Upper lobe of left lung (tissue), 6 donors: ENCODE measurements around the gene CHKB. TPM values are rescaled to one million over a fixed set of nuclear protein-coding genes. Genes with fewer than 3 reads are reported as not detected.

Experiments
- ATAC-seq, 2 donors: fragments of 200-7000 bp; cut with Tn5 transposase; one replicate each; pipeline ENCODE4 v1.9.1; 2022; ENCODE audit warnings: mild to moderate bottlenecking in 2 of 2, moderate library complexity in 2 of 2; ENCODE audit not compliant: low FRiP score in 2 of 2
- DNase-seq, 2 donors: peaks; one replicate each; pipeline ENCODE4 v3.0.0-alpha.2; 2019 to 2020
- H3K27ac ChIP-seq, 4 donors: fragments of 200-600 bp; sonication (generic); one replicate each; pipeline ENCODE4 v1.5.1; 2016 to 2019
- H3K27me3 ChIP-seq, 4 donors: fragments of 200-600 bp; sonication (generic); one replicate each; pipeline ENCODE4 v1.5.1; 2017 to 2019
- H3K36me3 ChIP-seq, 4 donors: fragments of 200-600 bp; sonication (generic); one replicate each; pipeline ENCODE4 v1.5.1; 2016 to 2019
- H3K4me1 ChIP-seq, 4 donors: fragments of 200-600 bp; sonication (generic); one replicate each; pipeline ENCODE4 v1.5.1; 2018 to 2019
- H3K4me3 ChIP-seq, 4 donors: fragments of 200-600 bp; sonication (generic); one replicate each; pipeline ENCODE4 v1.5.1; 2017 to 2019; ENCODE audit warnings: mild to moderate bottlenecking in 2 of 4, moderate library complexity in 1 of 4
- H3K9me3 ChIP-seq, 4 donors: fragments of 200-600 bp; sonication (generic); one replicate each; pipeline ENCODE4 v1.5.1; 2018 to 2019
- EP300 ChIP-seq, 4 donors: sonication (generic); formaldehyde crosslinking; IDR thresholded peaks; one replicate each; pipeline ENCODE4 v1.5.1; 2017; ENCODE audit warnings: antibody characterized with exemption in 4 of 4, control low read depth in 2 of 4
- POLR2A ChIP-seq, 4 donors: fragments of 450-650 bp; IDR thresholded peaks; one replicate each; pipeline ENCODE4 v1.5.1; 2016 to 2017; ENCODE audit warnings: antibody characterized with exemption in 4 of 4, mild to moderate bottlenecking in 2 of 4
- POLR2AphosphoS5 ChIP-seq, 2 donors: sonication (generic); formaldehyde crosslinking; IDR thresholded peaks; one replicate each; pipeline ENCODE4 v1.5.1; 2017; ENCODE audit warnings: antibody characterized with exemption in 2 of 2
- WGBS, 2 donors: methylation state at CpG; one replicate each; pipeline ENCODE4 v1.1.5; 2017 to 2018; 5-methylcytosine and 5-hydroxymethylcytosine counted together
- total RNA-seq, 6 donors: library from RNA; depleted of rRNA in 4 of 6; stranded (reverse); fragments of >200 nt in 4 of 6; gene quantifications; one replicate each; pipeline versions ENCODE4 v1.1.0 to v1.2.1, GENCODE V29; 2016 to 2021
- TF ChIP-seq, protein P1 (sequence below), 6 experiments: fragments of 450-650 bp in 4 of 6; fragments of 200-600 bp in 2 of 6; sonication (generic) in 2 of 6; IDR thresholded peaks; one replicate each; pipeline ENCODE4 v1.5.1; 2016 to 2019; ENCODE audit warnings: antibody characterized with exemption in 6 of 6
- donor health status: DM: no; HTN: no; CAD: no; lungs with moderate emphysema.
- donor health status: DM: no; HTN: yes; CAD: no; lungs with severe emphysema.

CHKB gene
- total RNA-seq, 6 donors from 2014 or later, result 42.7 to 294 (median 87.8) TPM

DNA sequence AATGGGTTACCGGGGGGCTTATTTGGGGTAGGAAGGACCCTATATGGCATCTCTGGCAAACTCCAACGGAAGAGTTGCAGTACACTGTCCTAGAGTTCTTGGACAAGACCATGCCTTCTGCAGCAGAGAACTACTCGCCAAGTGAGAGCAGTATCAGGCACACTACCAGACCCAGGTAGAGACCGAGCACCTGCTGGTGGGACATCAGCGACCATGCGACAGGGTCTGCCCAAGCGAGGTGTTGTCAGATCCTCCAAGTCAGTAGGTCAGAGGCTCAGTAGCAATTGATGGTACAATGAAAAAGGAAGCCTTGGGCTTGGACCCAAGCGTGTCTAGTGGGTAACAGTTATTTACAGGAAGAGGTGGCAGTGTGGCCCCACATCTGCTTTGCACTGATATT lies 3.1 kb upstream of the CHKB start:
- no peak for TF ChIP-seq POLR2A (IDR thresholded peaks at IDR 0.05)
- Histone ChIP-seq H3K36me3 (peaks cover 0 to 7% (median 2%) of the 10 kb centered on the region in 4 donors), H3K9me3 (no peaks in the 10 kb centered on the region), H3K4me1 (peaks cover 11 to 23% (median 17%) of the 10 kb centered on the region in 4 donors), H3K27me3 (no peaks in the 10 kb centered on the region), H3K27ac (no peak overlapping the region), H3K4me3 (no peak overlapping the region)
- 88 to 96% methylated on average over 8 of the region's 8 CpGs for WGBS, 2 donors
- DNase-seq (no peak), ATAC-seq (no peak)

- TF ChIP-seq POLR2AphosphoS5 (IDR thresholded peaks at IDR 0.05) (no peak), EP300 (IDR thresholded peaks at IDR 0.05) (no peak), POLR2A (IDR thresholded peaks at IDR 0.05) (no peak)
- TF ChIP-seq, protein P1, sequence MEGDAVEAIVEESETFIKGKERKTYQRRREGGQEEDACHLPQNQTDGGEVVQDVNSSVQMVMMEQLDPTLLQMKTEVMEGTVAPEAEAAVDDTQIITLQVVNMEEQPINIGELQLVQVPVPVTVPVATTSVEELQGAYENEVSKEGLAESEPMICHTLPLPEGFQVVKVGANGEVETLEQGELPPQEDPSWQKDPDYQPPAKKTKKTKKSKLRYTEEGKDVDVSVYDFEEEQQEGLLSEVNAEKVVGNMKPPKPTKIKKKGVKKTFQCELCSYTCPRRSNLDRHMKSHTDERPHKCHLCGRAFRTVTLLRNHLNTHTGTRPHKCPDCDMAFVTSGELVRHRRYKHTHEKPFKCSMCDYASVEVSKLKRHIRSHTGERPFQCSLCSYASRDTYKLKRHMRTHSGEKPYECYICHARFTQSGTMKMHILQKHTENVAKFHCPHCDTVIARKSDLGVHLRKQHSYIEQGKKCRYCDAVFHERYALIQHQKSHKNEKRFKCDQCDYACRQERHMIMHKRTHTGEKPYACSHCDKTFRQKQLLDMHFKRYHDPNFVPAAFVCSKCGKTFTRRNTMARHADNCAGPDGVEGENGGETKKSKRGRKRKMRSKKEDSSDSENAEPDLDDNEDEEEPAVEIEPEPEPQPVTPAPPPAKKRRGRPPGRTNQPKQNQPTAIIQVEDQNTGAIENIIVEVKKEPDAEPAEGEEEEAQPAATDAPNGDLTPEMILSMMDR (IDR thresholded peaks at IDR 0.05), result no peak
- ATAC-seq (no peak), DNase-seq (no peak)
- H3K4me3 ChIP-seq, result no peak overlapping the region
- no peaks in the 10 kb centered on the region for H3K27me3 ChIP-seq
- 91 to 94% methylated on average over 3 of the region's 3 CpGs for WGBS, 2 donors
- no peak overlapping the region for H3K27ac ChIP-seq
- H3K4me1 ChIP-seq, result peaks cover 11 to 24% (median 17%) of the 10 kb centered on the region in 4 donors
- H3K36me3 ChIP-seq, result peaks cover 0 to 8% (median 5%) of the 10 kb centered on the region in 4 donors
- no peaks in the 10 kb centered on the region for H3K9me3 ChIP-seq
Observed at GRCh38 chr22:50585238-50585637, 2.6 kb upstream of the CHKB start.

GRCh38 chr22:50584106-50585096 lies 1.8 kb upstream of the CHKB start:
- no peak for TF ChIP-seq EP300 (IDR thresholded peaks at IDR 0.05)
- TF ChIP-seq, protein P1 (IDR thresholded peaks at IDR 0.05), result no peak
- no peak for TF ChIP-seq POLR2AphosphoS5 (IDR thresholded peaks at IDR 0.05)
- no peak for TF ChIP-seq POLR2A (IDR thresholded peaks at IDR 0.05)
- no peak for ATAC-seq
- DNase-seq, result no peak
- Histone ChIP-seq H3K36me3 (peaks cover 0 to 10% (median 7%) of the 10 kb centered on the region in 4 donors), H3K4me1 (peaks cover 11 to 24% (median 17%) of the 10 kb centered on the region in 4 donors), H3K4me3 (no peak overlapping the region), H3K27me3 (no peaks in the 10 kb centered on the region), H3K9me3 (no peaks in the 10 kb centered on the region), H3K27ac (no peak overlapping the region)
- 95% methylated on average over 23 of the region's 23 CpGs for WGBS, 2 donors

- Histone ChIP-seq H3K4me1 (peaks cover 15 to 29% (median 23%) of the 10 kb centered on the region in 4 donors), H3K4me3 (peak overlapping the region; percentile 70 to 93 (median 89)), H3K27ac (peak overlapping the region; percentile 96 to 99 (median 99)), H3K36me3 (peaks cover 0 to 15% (median 10%) of the 10 kb centered on the region in 4 donors), H3K9me3 (no peaks in the 10 kb centered on the region), H3K27me3 (no peaks in the 10 kb centered on the region)
- DNase-seq (no peak), ATAC-seq (peak; percentile 13 to 61)
- TF ChIP-seq, protein P1 (IDR thresholded peaks at IDR 0.05), result no peak
- TF ChIP-seq EP300 (IDR thresholded peaks at IDR 0.05), result no peak
- no peak for TF ChIP-seq POLR2AphosphoS5 (IDR thresholded peaks at IDR 0.05)
- TF ChIP-seq POLR2A (IDR thresholded peaks at IDR 0.05), result peak in 1 of 4 donors; percentile 1
- 6 to 15% methylated on average over 28 to 35 of the region's 37 CpGs for WGBS, 2 donors
Observed at GRCh38 chr22:50583294-50583861, 729 bp upstream of the CHKB start.

DNA sequence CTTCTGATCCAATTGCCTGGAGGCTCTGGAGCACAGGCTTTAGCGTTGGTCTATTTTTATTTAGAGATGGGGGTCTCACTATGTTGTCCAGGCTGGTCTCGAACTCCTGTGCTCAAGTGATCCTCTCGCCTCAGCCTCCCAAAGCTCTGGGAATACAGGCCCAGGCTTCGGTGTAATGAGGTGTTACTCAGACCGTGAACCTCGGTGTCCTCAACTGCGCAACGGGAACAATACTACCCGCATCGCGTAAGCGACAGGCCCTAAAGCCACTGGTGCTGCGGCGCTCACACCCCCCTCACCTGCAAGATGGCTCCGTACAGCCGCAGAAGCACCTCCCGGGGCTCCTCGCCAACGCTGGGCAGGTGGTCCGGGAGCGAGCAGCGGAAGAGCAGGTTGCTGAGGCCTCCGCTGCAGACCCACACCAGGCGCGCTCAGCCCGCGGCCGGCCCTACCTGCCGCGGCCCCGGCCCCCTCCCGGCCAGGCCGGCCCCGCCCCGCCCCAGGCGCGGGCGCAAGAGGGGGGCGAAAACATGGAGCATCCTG lies 628 bp downstream of the CHKB start:
- H3K36me3 ChIP-seq, result peaks cover 0 to 15% (median 10%) of the 10 kb centered on the region in 4 donors
- DNase-seq, result no peak
- ATAC-seq, result no peak
- WGBS, 2 donors, result 0 to 21% methylated on average over 2 to 14 of the region's 39 CpGs
- H3K4me3 ChIP-seq, result peak overlapping the region; percentile 63 to 93 (median 78)
- H3K4me1 ChIP-seq, result peaks cover 19 to 39% (median 28%) of the 10 kb centered on the region in 4 donors
- H3K27ac ChIP-seq, result peak overlapping the region; percentile 96 to 99 (median 99)
- H3K9me3 ChIP-seq, result no peaks in the 10 kb centered on the region
- no peaks in the 10 kb centered on the region for H3K27me3 ChIP-seq
- TF ChIP-seq, protein P1 (IDR thresholded peaks at IDR 0.05), result no peak
- no peak for TF ChIP-seq POLR2A (IDR thresholded peaks at IDR 0.05)
- no peak for TF ChIP-seq POLR2AphosphoS5 (IDR thresholded peaks at IDR 0.05)
- TF ChIP-seq EP300 (IDR thresholded peaks at IDR 0.05), result no peak
